BJ (cell line): ENCODE data around the gene KLK8. TPM values are rescaled to one million over a fixed set of nuclear protein-coding genes. Genes with fewer than 3 reads are reported as not detected.

Experiments
- CTCF ChIA-PET: fragments of 350-600 bp; formaldehyde crosslinking; extraction: SDS; loops from one replicate; lab custom pipeline; 2021; ENCODE audit warnings: antibody characterized with exemption, inconsistent platforms; lab: Yijun Ruan, JAX
- POLR2A ChIA-PET: fragments of 300-600 bp; sonication (Branson Sonifier 250); formaldehyde crosslinking; extraction: SDS; loops from one replicate; lab custom pipeline; 2021; ENCODE audit warnings: antibody characterized with exemption; lab: Charles Lee
- DNase-seq: peaks from one replicate; pipeline ENCODE4 v3.0.0-alpha.2; 2011; ENCODE audit warnings: low read depth
- H3K27me3 ChIP-seq: 2 replicates; pipeline ENCODE4 v1.6.0; 2011; ENCODE audit warnings: low read length; ENCODE audit not compliant: control insufficient read depth, insufficient read depth
- H3K36me3 ChIP-seq: 2 replicates; pipeline ENCODE4 v1.5.1; 2011; ENCODE audit warnings: low read length; ENCODE audit not compliant: control insufficient read depth, insufficient read depth
- H3K4me3 ChIP-seq: 2 replicates; pipeline ENCODE4 v1.5.1; 2011; ENCODE audit warnings: low read depth, mild to moderate bottlenecking, control low read depth, low read length
- CTCF ChIP-seq: IDR thresholded peaks from 2 replicates; pipeline ENCODE4 v1.5.1; 2011; ENCODE audit warnings: low read depth, mild to moderate bottlenecking, control low read depth, inconsistent platforms, low read length, moderate library complexity; ENCODE audit not compliant: insufficient read depth
- polyA plus RNA-seq: library from polyadenylated mRNA; depleted of rRNA; stranded (reverse); fragments of >200 nt; gene quantifications from 2 replicates; pipeline ENCODE4 v1.2.3, GENCODE V29; 2011

The KLK8 gene
- polyA plus RNA-seq, 1 experiment: not detected

GRCh38 chr19:50980208-50980607, 21.2 kb downstream of the KLK8 start:
- POLR2A ChIA-PET: no interaction called here

GRCh38 chr19:50979758-50980157, 21.6 kb downstream of the KLK8 start:
- Histone ChIP-seq H3K36me3 (no peaks in the 10 kb centered on the region), H3K4me3 (no peak overlapping the region), H3K27me3 (no peaks in the 10 kb centered on the region)
- DNase-seq: no peak
- ChIA-PET CTCF (no interaction called here), POLR2A (no interaction called here)
- TF ChIP-seq CTCF: no peak

More at GRCh38 chr19:50980208-50980607, 21.2 kb downstream of the KLK8 start:
- Histone ChIP-seq H3K4me3 (no peak overlapping the region), H3K36me3 (no peaks in the 10 kb centered on the region), H3K27me3 (no peaks in the 10 kb centered on the region)
- CTCF ChIA-PET: interaction anchor here (0.6 kb wide), 1 partner anchor 114 kb away, joined by 4 read pairs; no protein-coding TSS in a partner anchor
- TF ChIP-seq CTCF: no peak
- no peak for DNase-seq

- Histone ChIP-seq H3K27me3 (no peaks in the 10 kb centered on the region), H3K36me3 (no peaks in the 10 kb centered on the region), H3K4me3 (no peak overlapping the region)
- TF ChIP-seq CTCF: no peak
- ChIA-PET CTCF (no interaction called here), POLR2A (no interaction called here)
- no peak for DNase-seq
Measured at GRCh38 chr19:50978772-50979390, 22.5 kb downstream of the KLK8 start.

- ChIA-PET CTCF (no interaction called here), POLR2A (no interaction called here)
- H3K27me3 ChIP-seq: no peaks in the 10 kb centered on the region
- no peak for TF ChIP-seq CTCF
- no peaks in the 10 kb centered on the region for H3K36me3 ChIP-seq
- H3K4me3 ChIP-seq: no peak overlapping the region
- DNase-seq: no peak
Measured at GRCh38 chr19:50977626-50978025, 23.8 kb downstream of the KLK8 start.

GRCh38 chr19:50975766-50976165, 25.6 kb downstream of the KLK8 start:
- H3K27me3 ChIP-seq: no peaks in the 10 kb centered on the region
- TF ChIP-seq CTCF: no peak
- H3K36me3 ChIP-seq: no peaks in the 10 kb centered on the region
- H3K4me3 ChIP-seq: no peak overlapping the region
- DNase-seq: no peak
- ChIA-PET POLR2A (no interaction called here), CTCF (no interaction called here)
